Fibroblast of pulmonary artery (primary cell): ENCODE results near the gene CHST2.

Experiments used
- DNase-seq: peaks from one replicate; pipeline ENCODE4 v3.0.0-alpha.2; 2010; ENCODE audit warnings: low read depth
- H3K4me3 ChIP-seq: replicated peaks from 2 replicates; pipeline ENCODE4 v1.5.1; 2011; ENCODE audit warnings: low read depth, mild to moderate bottlenecking, control low read depth, low read length, moderate library complexity
- TF ChIP-seq, protein P1 (sequence below): IDR thresholded peaks from 2 replicates; pipeline ENCODE4 v1.5.1; 2011; ENCODE audit warnings: mild to moderate bottlenecking, control low read depth, low read length, inconsistent platforms; ENCODE audit errors: missing control alignments

The CHST2 gene

GRCh38 chr3:143135150-143135549, 15.6 kb downstream of the CHST2 start:
- TF ChIP-seq, protein P1, sequence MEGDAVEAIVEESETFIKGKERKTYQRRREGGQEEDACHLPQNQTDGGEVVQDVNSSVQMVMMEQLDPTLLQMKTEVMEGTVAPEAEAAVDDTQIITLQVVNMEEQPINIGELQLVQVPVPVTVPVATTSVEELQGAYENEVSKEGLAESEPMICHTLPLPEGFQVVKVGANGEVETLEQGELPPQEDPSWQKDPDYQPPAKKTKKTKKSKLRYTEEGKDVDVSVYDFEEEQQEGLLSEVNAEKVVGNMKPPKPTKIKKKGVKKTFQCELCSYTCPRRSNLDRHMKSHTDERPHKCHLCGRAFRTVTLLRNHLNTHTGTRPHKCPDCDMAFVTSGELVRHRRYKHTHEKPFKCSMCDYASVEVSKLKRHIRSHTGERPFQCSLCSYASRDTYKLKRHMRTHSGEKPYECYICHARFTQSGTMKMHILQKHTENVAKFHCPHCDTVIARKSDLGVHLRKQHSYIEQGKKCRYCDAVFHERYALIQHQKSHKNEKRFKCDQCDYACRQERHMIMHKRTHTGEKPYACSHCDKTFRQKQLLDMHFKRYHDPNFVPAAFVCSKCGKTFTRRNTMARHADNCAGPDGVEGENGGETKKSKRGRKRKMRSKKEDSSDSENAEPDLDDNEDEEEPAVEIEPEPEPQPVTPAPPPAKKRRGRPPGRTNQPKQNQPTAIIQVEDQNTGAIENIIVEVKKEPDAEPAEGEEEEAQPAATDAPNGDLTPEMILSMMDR, result peak; percentile 25
- no peak overlapping the region for H3K4me3 ChIP-seq
- peak; percentile 96 for DNase-seq

- DNase-seq, result no peak
- TF ChIP-seq, protein P1, result no peak
Measured at GRCh38 chr3:143137435-143138036, 18.0 kb downstream of the CHST2 start.

DNA sequence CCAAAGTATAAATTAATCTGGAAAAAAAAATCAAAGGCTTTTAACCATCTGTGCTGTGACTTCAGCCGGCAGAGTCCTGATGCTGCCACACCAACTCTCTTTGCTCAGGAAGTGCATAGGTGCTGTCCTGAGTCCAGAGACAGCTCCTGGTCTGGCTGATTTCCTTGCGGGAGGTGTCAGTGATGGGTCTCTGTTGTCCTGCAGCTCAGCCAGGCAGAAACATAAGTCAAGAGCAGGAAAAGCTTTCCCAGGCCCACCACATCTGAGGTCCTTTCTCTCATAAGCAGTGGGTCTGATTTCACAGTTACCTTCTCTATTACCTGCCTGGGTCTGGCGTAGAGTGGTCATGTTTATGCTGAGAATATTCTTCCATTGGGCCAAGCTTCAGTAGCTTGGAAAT, 19.4 kb downstream of the CHST2 start:
- no peak for DNase-seq
- H3K4me3 ChIP-seq, result no peak overlapping the region
- TF ChIP-seq, protein P1, result no peak

More at GRCh38 chr3:143137435-143138036, 18.0 kb downstream of the CHST2 start:
- no peak overlapping the region for H3K4me3 ChIP-seq

DNA sequence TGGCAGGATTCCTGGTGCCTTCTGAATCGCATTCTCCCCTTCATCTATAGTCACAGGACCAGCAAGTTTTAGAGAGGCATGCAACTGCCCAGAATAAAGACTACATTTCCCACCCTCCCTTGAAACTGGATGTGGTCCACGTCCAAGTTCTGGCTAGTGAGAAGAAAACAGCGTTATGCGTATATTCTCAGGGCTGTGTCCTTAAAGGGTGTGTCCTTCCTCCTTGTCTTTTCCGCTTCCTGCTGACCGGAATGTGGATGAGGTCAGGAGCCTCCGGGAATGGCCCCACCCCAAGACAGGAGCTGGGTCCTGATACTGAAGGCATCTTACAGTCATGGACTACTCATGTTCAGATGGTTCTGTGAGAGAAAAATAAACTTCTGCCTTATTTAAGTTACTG, 20.2 kb downstream of the CHST2 start:
- H3K4me3 ChIP-seq, result no peak overlapping the region
- TF ChIP-seq, protein P1, result no peak
- peak; percentile 80 for DNase-seq

DNA sequence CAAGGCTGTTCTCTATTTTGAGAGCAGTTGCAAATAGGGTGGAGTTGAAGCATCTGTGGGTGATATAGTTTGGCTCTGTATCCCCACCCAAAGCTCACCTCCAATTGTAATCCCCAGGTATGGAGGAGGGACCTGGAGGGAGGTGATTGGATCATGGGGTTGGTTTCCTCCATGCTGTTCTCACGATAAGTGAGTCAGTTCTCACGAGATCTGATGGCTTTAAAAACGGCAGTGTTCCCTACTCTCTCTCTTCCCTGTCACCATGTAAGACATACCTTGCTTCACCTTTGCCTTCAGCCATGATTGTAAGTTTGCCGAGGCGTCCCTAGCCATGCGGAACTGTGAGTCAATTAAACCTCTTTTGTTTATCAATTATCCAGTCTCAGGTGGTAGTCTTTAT, 21.0 kb downstream of the CHST2 start:
- H3K4me3 ChIP-seq, result no peak overlapping the region
- TF ChIP-seq, protein P1, result no peak
- DNase-seq, result no peak

GRCh38 chr3:143142354-143142753, 22.8 kb downstream of the CHST2 start:
- H3K4me3 ChIP-seq, result no peak overlapping the region
- no peak for DNase-seq
- TF ChIP-seq, protein P1, result no peak

DNA sequence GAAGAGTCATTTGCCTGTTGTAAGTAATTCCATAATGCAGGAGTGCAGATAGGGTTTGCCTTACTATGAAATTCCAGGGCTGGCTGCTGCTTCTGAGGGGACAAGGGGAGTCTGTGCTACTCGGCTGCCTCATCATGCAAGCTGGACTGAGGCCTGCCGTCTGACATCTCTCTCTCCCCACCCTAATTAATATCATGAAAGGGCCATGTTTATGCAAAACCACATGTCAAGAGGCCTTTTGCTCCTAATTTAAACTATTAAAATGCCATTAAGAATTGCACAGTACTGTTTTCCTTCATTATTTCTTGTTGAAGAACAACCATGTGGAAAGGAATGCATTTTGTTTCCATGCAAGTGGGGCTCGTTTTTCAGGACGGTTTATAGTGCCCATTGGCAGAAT, 26.3 kb downstream of the CHST2 start:
- H3K4me3 ChIP-seq, result no peak overlapping the region
- TF ChIP-seq, protein P1, result no peak
- DNase-seq, result no peak
